ENCODE results near the gene SH3BP5L.

The SH3BP5L gene
- long read RNA-seq, donor 1, partial matches to known transcripts: 0 of 5 reads
- long read RNA-seq, donor 1, other reads (novel, unspliced or antisense): 0 of 5 reads
- long read RNA-seq, donor 2, partial matches to known transcripts: 0 of 4 reads
- long read RNA-seq, donor 2, other reads (novel, unspliced or antisense): 0 of 4 reads
- long read RNA-seq, donor 3, partial matches to known transcripts: 0 of 2 reads
- long read RNA-seq, donor 3, other reads (novel, unspliced or antisense): 0 of 2 reads
- long read RNA-seq, donor 4, partial matches to known transcripts: 8 of 11 reads
- long read RNA-seq, donor 4, other reads (novel, unspliced or antisense): 0 of 11 reads
- long read RNA-seq, donor 5, partial matches to known transcripts: 0 of 5 reads
- long read RNA-seq, donor 5, other reads (novel, unspliced or antisense): 0 of 5 reads
- long read RNA-seq, donor 6, transcript SH3BP5L-201 (7 exons, 3,861 nt): major isoform, 5 of 10 reads
- long read RNA-seq, donor 6, partial matches to known transcripts: 5 of 10 reads
- long read RNA-seq, donor 6, other reads (novel, unspliced or antisense): 0 of 10 reads
- long read RNA-seq, donor 7, partial matches to known transcripts: 0 of 2 reads
- long read RNA-seq, donor 7, other reads (novel, unspliced or antisense): 0 of 2 reads
- long read RNA-seq, donor 8, transcript SH3BP5L-201 (7 exons, 3,861 nt): major isoform, 6 of 7 reads
- long read RNA-seq, donor 8, partial matches to known transcripts: 0 of 7 reads
- long read RNA-seq, donor 8, other reads (novel, unspliced or antisense): 0 of 7 reads

GRCh38 chr1:248825909-248826760 is at the start of gene SH3BP5L:
TSS of gene SH3BP5L (minus strand) at chr1:248825915. CDS start at chr1:248824935, 980 bp downstream.
- peak; percentile 97 for DNase-seq

DNA sequence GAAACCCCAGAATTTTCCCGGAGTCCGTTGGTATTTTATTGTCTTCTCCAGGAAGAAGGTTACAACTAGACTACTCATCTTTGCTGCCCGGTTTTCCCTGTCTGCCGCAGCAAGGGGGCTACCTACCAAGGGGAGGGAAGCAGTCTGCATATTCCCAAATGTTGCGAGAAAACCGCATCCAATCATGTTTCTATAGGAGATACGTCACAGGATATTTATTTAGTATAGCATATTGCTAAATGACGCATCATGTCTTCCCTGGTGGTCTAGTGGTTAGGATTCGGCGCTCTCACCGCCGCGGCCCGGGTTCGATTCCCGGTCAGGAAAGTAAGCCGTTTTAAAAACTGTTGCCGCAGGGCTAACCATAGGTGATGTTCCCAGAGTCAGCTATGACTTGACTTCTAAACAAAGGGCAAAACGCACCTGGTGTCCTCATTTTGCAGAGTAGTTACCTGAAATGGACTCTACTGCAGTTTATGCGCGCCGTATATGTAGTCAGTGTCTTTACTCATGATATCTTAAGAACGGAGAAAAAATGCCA is 48.3 kb upstream of the SH3BP5L start:
- peak; percentile 94 for DNase-seq

- peak; percentile 94 for DNase-seq
Measured at GRCh38 chr1:248873409-248873992, 47.8 kb upstream of the SH3BP5L start.

GRCh38 chr1:248872752-248873408 is 47.2 kb upstream of the SH3BP5L start:
- peak; percentile 85 for DNase-seq

DNA sequence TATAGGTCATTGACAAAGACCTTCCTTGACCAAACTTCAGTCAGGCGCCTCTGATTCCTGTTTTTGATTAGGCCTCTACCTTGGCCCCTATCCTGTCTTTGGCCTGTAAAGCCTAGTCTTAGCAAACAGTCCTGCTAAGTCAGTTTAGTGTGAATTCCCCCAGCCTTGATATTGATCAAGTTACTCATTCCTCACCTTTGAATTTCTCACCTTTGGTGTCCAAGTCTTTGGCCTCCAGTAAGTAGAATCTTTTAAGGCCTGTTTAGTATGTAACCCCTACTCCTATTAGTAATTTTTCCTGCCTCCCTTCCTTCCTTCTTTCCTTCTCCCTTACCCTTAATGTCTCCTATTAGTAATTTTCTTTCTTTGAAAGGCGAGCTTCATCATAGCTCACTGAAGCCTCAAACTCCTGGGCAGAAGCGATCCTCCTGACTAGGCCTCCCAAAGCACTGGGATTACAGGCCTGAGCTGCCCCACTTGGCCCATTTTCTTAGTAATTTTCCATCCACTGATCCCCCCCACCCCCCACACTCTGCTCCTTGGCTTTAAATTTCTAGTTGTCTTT is 46.2 kb upstream of the SH3BP5L start:
- DNase-seq: no peak

DNA sequence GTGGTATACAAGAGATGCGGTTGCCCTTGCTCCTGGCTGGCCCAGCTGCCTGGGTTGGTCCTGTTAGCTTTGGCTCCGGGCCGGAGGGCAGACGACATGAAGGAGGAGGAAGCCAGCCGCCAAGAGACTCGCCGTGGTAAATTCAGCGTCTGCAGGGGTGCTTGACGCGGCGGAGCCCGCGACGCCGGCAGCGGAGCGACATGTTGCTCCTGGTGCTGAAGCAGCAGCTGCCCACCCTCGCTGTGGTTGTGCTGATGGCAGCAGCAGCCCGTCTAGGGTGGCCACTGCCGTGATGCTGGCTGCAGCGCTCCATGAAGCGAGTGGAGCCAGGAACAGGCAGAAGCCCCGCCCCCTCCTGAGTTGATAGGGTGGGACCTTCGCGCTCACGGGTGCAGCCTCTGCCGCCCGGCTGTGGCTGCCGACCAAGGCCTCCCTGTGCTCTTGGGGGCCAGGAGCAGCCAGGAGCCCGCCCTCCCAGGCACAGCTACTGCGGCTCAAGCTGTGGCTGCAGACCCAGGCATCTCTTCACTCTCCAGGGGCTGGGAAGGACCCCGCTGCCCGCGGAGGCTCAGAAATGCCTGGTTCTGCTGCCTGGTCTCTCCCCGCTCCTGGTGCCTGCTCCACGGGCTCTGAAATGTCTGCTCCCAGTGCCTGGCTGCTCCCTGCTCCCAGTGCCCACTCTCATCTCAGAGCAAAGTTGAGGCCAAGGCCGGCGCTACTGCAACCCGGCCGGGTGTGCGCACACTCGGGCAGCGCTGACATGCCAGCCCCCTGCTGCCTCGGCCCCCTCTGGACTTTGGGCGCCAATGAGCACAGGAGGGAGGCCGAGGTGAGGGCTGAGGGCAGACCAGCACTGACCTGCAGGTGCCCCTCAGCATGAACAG is 37.5 kb upstream of the SH3BP5L start:
- DNase-seq: peak; percentile 91

DNA sequence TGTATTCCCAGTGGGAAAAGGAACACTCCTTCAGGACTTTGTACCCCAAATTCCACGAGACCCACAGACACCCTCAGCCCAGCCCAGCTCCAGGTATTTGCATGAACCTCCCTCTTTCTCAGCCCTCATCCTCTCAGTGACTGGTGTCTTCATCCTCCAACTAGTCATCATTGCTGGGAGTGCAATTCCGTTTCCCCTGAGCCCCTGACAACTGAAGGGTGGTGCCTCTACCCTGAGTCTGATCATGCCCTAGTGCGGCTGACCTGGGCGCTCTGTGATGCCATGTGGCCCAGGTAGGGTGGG is 36.9 kb upstream of the SH3BP5L start:
- no peak for DNase-seq

DNA sequence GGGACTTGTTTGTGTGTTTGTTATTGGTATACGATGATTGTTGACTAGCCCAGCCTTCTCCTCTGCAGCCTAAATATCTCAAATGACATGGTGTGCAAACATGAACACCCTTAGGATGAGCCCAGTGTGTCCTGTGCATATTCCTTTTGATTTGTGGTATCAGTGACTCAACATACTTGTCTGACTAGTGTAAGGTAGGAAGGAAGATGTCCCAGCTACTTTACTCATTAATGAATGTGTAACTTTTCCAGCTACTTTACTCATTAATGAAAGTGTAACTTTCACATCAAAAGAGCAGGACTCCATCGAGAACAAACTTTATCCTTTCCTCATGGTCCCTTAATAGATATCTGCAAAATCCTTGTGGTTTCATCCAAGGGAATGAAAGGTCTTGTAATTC is 35.9 kb upstream of the SH3BP5L start:
- DNase-seq: no peak

DNA sequence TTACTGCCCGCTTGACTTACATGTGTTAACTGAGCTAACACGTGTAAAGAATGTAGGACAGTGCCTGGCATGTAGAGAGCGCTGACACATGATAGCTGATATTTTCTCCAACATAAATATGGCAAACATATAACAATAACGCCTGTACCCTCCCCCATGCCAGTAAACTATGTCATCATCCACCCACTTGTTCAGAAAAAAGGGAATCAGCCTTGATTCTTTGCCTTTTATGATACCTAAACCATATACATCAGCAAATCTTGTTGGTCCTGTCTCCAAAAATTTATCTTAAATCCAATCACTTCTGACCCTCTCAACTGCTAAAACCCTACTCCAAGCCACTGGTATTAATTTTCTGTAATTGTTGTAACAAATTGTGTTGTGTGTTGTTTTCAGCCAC is 34.3 kb upstream of the SH3BP5L start:
- no peak for DNase-seq

- peak; percentile 91 for DNase-seq
Measured at GRCh38 chr1:248858891-248859889, 33.5 kb upstream of the SH3BP5L start, which contains the start of gene ZNF692. TSS of gene ZNF692 (minus strand) at chr1:248859085. CDS start at chr1:248858309, 776 bp downstream.

DNA sequence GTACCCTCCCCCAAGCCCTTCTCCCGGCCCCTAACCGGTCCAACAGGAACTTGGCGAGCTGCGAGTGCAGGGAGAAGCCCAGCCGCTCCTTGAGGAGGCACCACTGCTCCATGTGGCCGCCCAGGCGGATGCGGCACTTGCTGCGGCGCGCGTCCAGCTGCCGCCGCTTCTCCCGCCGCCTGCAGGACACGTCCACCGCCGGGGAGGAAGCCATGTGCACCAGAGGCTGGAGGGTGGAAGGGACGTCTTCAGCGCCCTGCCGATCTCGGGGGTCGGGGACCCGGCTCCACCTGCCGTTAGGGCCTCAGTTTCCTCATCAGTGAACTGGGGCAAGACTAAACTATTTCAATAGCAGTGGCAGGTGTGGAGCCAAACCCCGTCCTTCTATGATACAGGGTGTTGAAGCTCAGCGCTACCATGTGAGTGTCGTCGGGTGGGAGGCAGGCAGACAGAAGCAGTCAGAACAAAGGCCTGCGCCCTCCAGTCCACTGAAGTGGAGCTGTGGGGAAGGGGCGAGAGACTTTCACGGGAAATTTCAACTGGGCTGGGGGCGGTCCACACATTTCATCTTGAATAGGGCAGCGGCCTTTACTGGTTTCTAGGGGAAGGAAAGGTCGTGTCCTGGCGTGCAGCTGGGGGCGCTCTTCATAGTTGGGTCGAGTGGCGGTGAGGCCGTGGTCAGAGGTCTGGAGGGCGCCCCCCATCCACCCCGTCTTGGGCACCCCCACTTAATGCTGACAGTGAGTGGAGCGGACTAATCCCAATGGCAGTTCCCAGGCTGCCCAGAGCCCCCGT is 32.6 kb upstream of the SH3BP5L start:
- peak; percentile 82 for DNase-seq

DNA sequence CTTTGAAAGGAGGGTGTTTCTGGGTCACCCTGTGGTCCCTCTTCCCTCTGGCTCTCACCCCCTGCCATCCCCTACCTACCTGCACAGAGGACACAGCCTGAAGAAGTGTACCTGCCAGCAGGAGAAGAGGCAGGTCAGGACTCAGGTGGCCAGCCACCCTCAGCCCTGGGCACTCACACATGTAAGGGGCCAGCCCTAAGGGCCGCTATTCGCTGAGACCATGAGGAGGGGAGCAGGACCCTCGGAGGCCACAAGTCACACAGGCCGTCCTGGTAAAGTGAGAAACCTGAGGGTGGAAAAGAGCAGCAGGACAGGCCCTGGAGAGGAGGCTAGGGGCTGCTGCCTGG is 32.0 kb upstream of the SH3BP5L start:
- DNase-seq: no peak

GRCh38 chr1:248857201-248857600 is 31.5 kb upstream of the SH3BP5L start:
- no peak for DNase-seq

DNA sequence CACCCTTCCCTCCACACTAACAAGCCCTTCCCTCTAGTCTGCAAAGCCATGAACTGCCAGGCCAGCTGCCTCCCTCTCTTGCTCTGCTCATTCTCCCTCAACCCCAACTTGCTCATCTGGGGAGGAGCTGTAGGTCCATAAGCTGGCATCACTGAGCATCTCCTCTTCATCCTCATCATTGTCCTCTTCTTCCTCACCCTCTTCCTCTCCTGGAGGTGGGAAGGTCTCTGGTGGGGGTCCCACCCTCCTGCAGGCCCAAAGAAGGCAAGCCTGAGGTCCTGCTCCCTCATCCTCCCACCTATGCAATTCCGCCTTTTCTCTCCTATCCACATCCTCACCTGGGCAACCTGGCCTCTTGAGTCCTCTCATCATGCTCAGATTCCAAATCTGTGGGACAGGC is 30.5 kb upstream of the SH3BP5L start:
- no peak for DNase-seq

DNA sequence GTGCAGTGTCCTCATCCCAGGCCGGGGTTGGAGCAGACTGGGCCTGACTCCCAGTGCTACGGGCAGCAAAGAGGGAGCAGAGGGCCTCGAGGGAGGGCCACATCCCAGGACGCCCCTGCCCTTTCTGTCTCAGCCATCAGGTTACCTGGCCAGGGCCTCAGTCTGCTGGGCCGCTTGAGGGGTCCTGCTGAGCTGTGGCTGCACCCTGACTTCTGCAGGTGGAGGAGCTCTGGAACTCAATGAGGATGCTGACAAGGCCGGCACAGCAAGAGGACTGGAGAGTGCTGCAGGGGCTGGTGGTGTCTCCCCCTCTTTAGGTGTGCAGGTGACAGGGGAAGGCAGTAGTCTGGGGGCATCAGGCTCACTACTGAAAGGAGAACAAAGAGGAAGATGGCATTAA is 29.9 kb upstream of the SH3BP5L start:
- DNase-seq: no peak

DNA sequence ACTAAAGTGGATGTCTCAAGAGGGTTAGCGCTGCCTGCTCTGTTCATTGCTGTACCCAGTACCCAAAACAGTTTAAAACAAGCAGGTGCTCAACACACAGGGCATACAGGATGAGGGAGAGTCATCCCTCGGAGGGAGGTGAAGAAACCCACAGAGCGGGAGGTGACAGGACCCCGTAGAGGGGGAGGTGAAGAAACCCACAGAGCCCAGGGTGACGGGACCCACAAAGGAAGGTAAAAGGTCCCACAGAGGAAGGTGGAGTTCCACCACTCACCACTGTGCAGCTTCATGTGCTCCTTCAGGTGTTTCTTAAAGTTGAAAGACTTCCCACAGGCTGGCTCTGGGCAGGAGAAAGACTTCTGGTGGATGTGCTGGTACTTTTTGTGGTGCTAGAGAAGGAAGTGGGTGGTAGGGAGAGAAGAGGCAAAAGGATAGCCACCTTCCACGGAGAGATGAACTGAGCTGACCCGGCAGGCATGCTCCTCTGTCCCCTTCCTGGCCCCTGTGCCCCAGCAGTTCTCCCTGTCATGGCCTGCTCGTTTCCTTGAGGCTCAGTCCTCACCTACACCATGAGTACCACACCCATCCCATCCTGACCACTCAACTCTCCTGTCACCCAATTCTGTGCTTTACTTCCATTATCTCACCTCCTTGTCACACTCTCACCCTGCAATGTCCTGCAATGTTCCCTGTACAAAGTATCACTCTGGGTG is 28.1 kb upstream of the SH3BP5L start:
- DNase-seq: no peak
